Neutrophil (primary cell): Measurements from ENCODE around the gene MTMR10.

Experiments
- H3K27ac ChIP-seq: fragments of 200-600 bp; sonication (generic); 2 replicates; pipeline ENCODE4 v1.5.1; 2016; ENCODE audit warnings: mild to moderate bottlenecking, moderate library complexity
- H3K27me3 ChIP-seq: fragments of 200-600 bp; sonication (generic); 2 replicates; pipeline ENCODE4 v1.6.0; 2016; ENCODE audit warnings: mild to moderate bottlenecking
- H3K36me3 ChIP-seq: fragments of 200-600 bp; sonication (generic); 2 replicates; pipeline ENCODE4 v1.5.1; 2017
- H3K4me1 ChIP-seq, 2 experiments: fragments of 200-600 bp in 1 of 2; sonication (generic) in 1 of 2; 1 replicate in 1 of 2; 2 replicates in 1 of 2; pipeline versions ENCODE4 v1.5.1 to v1.6.1; 2013 to 2016; ENCODE audit warnings: low read depth in 1 of 2, low read length in 1 of 2, mild to moderate bottlenecking in 1 of 2, moderate library complexity in 1 of 2; ENCODE audit not compliant: control insufficient read depth in 1 of 2, insufficient read depth in 1 of 2
- H3K4me3 ChIP-seq, 2 experiments: fragments of 200-600 bp in 1 of 2; sonication (generic) in 1 of 2; 1 replicate in 1 of 2; 2 replicates in 1 of 2; pipeline ENCODE4 v1.5.1; 2013 to 2016; ENCODE audit warnings: low read depth in 1 of 2, low read length in 1 of 2, mild to moderate bottlenecking in 1 of 2, moderate library complexity in 1 of 2
- H3K9me3 ChIP-seq: fragments of 200-600 bp; sonication (generic); 2 replicates; pipeline ENCODE4 v1.5.1; 2016
- CTCF ChIP-seq: fragments of 200-600 bp; sonication (generic); IDR thresholded peaks from 2 replicates; pipeline ENCODE4 v1.5.1; 2016; ENCODE audit warnings: antibody characterized with exemption

MTMR10 gene

GRCh38 chr15:30962079-30962478 lies 29.3 kb downstream of the MTMR10 start:
- H3K9me3 ChIP-seq: no peaks in the 10 kb centered on the region
- H3K36me3 ChIP-seq: peaks cover 99% of the 10 kb centered on the region
- H3K4me1 ChIP-seq: peaks cover 6 to 9% of the 10 kb centered on the region in 2 experiments
- no peak for TF ChIP-seq CTCF
- H3K27me3 ChIP-seq: no peaks in the 10 kb centered on the region
- H3K27ac ChIP-seq: peak overlapping the region; percentile 64
- no peak overlapping the region for H3K4me3 ChIP-seq

- H3K9me3 ChIP-seq: no peaks in the 10 kb centered on the region
- no peak for TF ChIP-seq CTCF
- no peak overlapping the region for H3K4me3 ChIP-seq
- H3K27ac ChIP-seq: no peak overlapping the region
- peaks cover 97% of the 10 kb centered on the region for H3K36me3 ChIP-seq
- H3K4me1 ChIP-seq: peaks cover 17 to 22% of the 10 kb centered on the region in 2 experiments
- H3K27me3 ChIP-seq: no peaks in the 10 kb centered on the region
Observed at GRCh38 chr15:30958219-30958618, 33.2 kb downstream of the MTMR10 start.

- Histone ChIP-seq H3K27ac (no peak overlapping the region), H3K4me1 (peaks cover 11 to 13% of the 10 kb centered on the region in 2 experiments), H3K4me3 (no peak overlapping the region), H3K9me3 (no peaks in the 10 kb centered on the region), H3K36me3 (peaks cover 99% of the 10 kb centered on the region), H3K27me3 (no peaks in the 10 kb centered on the region)
- TF ChIP-seq CTCF: no peak
Observed at GRCh38 chr15:30956216-30957124, 35.0 kb downstream of the MTMR10 start.

GRCh38 chr15:30954674-30955073 lies 36.8 kb downstream of the MTMR10 start:
- Histone ChIP-seq H3K9me3 (no peaks in the 10 kb centered on the region), H3K27me3 (no peaks in the 10 kb centered on the region), H3K27ac (peak overlapping the region; percentile 58), H3K4me1 (peaks cover 11 to 13% of the 10 kb centered on the region in 2 experiments), H3K4me3 (no peak overlapping the region), H3K36me3 (peaks cover 99% of the 10 kb centered on the region)
- TF ChIP-seq CTCF: no peak

GRCh38 chr15:30953731-30954378 lies 37.6 kb downstream of the MTMR10 start:
- Histone ChIP-seq H3K4me1 (peaks cover 11 to 13% of the 10 kb centered on the region in 2 experiments), H3K9me3 (no peaks in the 10 kb centered on the region), H3K27ac (peak overlapping the region; percentile 58), H3K36me3 (peaks cover 99% of the 10 kb centered on the region), H3K27me3 (no peaks in the 10 kb centered on the region), H3K4me3 (no peak overlapping the region)
- no peak for TF ChIP-seq CTCF
